Spleen (tissue), 7 donors: Measurements from ENCODE around the gene CUX1.

Source experiments
- POLR2A ChIP-seq, 3 donors: fragments of 450-650 bp; IDR thresholded peaks; one replicate each; pipeline ENCODE4 v1.5.1; 2017; ENCODE audit warnings: antibody characterized with exemption in 3 of 3, mild to moderate bottlenecking in 1 of 3
- POLR2AphosphoS5 ChIP-seq, 3 donors: sonication (generic); formaldehyde crosslinking; IDR thresholded peaks; one replicate each; pipeline ENCODE4 v1.5.1; 2017; ENCODE audit warnings: antibody characterized with exemption in 3 of 3
- TF ChIP-seq, protein P1 (sequence below), 11 experiments: fragments of 200-600 bp in 7 of 11; fragments of 450-650 bp in 4 of 11; sonication (generic) in 4 of 11; IDR thresholded peaks in 8 of 11; conservative IDR thresholded peaks in 3 of 11; 1 replicate in 7 of 11; 2 replicates in 4 of 11; pipeline versions ENCODE4 v1.4.0 to v1.8.0; 2016 to 2021; ENCODE audit warnings: antibody characterized with exemption in 11 of 11, inconsistent platforms in 4 of 11, mild to moderate bottlenecking in 1 of 11
- donor health status: DM: no; HTN: no; CAD: no; lungs with moderate emphysema.
- donor health status: DM: no; HTN: no; CAD: no.
- donor health status: DM: no; HTN: no; CAD: no.

DNA sequence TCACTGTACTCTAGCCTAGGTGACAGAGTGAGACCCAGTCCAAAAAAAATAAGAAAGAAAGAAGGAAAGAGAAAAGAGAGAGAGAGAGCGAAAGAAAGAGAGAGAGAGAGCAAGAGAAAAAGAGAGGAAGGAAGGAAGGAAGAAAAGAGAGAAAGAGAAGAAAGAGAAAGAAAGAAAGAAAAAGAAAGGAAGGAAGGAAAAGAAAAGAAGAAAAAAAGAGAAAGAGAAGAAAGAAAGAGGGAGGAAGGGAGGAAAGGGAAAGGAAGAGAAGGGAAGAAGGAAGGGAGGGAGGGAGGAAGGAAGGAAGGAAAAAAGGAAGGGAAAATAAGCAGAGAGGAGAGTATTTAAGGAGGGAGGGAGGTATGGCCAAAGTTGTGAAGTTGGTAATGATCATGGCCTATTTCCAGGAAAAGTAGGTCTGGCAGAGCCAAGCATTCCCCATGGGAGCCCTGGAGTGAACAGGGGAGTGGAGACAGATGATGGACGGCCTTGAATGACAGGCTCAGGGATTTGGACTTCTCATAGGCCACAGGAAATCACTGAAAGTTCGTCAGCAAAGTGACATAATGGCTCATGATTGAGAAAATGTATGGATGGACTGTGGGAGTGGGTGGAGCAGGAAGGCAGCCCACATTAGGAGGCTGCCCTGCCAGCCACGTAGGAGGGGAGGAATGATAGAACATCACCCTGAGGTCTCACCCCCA lies 44.8 kb upstream of the CUX1 start:
- TF ChIP-seq, protein P1, sequence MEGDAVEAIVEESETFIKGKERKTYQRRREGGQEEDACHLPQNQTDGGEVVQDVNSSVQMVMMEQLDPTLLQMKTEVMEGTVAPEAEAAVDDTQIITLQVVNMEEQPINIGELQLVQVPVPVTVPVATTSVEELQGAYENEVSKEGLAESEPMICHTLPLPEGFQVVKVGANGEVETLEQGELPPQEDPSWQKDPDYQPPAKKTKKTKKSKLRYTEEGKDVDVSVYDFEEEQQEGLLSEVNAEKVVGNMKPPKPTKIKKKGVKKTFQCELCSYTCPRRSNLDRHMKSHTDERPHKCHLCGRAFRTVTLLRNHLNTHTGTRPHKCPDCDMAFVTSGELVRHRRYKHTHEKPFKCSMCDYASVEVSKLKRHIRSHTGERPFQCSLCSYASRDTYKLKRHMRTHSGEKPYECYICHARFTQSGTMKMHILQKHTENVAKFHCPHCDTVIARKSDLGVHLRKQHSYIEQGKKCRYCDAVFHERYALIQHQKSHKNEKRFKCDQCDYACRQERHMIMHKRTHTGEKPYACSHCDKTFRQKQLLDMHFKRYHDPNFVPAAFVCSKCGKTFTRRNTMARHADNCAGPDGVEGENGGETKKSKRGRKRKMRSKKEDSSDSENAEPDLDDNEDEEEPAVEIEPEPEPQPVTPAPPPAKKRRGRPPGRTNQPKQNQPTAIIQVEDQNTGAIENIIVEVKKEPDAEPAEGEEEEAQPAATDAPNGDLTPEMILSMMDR (IDR thresholded peaks at IDR 0.05 in 8 of 11, conservative IDR thresholded peaks at IDR 0.05 in 3 of 11): no peak
- TF ChIP-seq POLR2A (IDR thresholded peaks at IDR 0.05): no peak
- TF ChIP-seq POLR2AphosphoS5 (IDR thresholded peaks at IDR 0.05): no peak
